Caco-2 (cell line): ENCODE data around the gene PRPSAP1. TPM values are rescaled to one million over a fixed set of nuclear protein-coding genes. Genes with fewer than 3 reads are reported as not detected.
"Not testable (repeated sequence)": the region's sequence is repeated elsewhere in the genome, so short reads cannot be mapped to it uniquely, and the experiment has no call there.

Source experiments
- BruUV-seq: library from RNA; stranded (reverse); fragments of 400-500 nt; replicated peaks from 2 replicates; lab custom pipeline; 2021; lab: Mats Ljungman, UMichigan
- CTCF ChIA-PET: fragments of 300-600 bp; sonication (Branson Sonifier 250); formaldehyde crosslinking; loops from one replicate; lab custom pipeline; 2022; ENCODE audit warnings: antibody characterized with exemption; lab: Charles Lee
- POLR2A ChIA-PET: fragments of 300-600 bp; sonication (Branson Sonifier 250); formaldehyde crosslinking; loops from one replicate; lab custom pipeline; 2022; ENCODE audit warnings: antibody characterized with exemption; lab: Charles Lee
- DNase-seq, 2 experiments: peaks; one replicate each; pipeline versions ENCODE4 v3.0.0 to v3.0.0-alpha.2; 2020 to 2022
- H3K27me3 ChIP-seq: replicated peaks from 2 replicates; pipeline ENCODE4 v1.6.0; 2011; ENCODE audit warnings: low read length; ENCODE audit not compliant: control insufficient read depth, insufficient read depth
- H3K36me3 ChIP-seq: 2 replicates; pipeline ENCODE4 v1.5.1; 2011; ENCODE audit warnings: low read length; ENCODE audit not compliant: control insufficient read depth, insufficient read depth
- H3K4me1 ChIP-seq: fragments of 250-450 bp; sonication (Bioruptor Pico); 2 replicates; pipeline ENCODE4 v1.5.1; 2020; ENCODE audit warnings: mild to moderate bottlenecking
- H3K4me3 ChIP-seq: 2 replicates; pipeline ENCODE4 v1.5.1; 2011; ENCODE audit warnings: low read depth, mild to moderate bottlenecking, control low read depth, low read length
- H3K9me3 ChIP-seq: fragments of 250-450 bp; sonication (Bioruptor Pico); 2 replicates; pipeline ENCODE4 v1.5.1; 2020; ENCODE audit warnings: mild to moderate bottlenecking, moderate library complexity
- H3K27ac Mint-ChIP-seq: one replicate; pipeline ENCODE4 v1.8.0; 2022; ENCODE audit warnings: mixed read lengths; ENCODE audit not compliant: unreplicated experiment
- H3K27me3 Mint-ChIP-seq: one replicate; pipeline ENCODE4 v1.8.0; 2022; ENCODE audit warnings: mixed read lengths; ENCODE audit not compliant: insufficient read depth, unreplicated experiment
- H3K36me3 Mint-ChIP-seq: one replicate; pipeline ENCODE4 v1.8.0; 2022; ENCODE audit warnings: mild to moderate bottlenecking, mixed read lengths; ENCODE audit not compliant: insufficient read depth, unreplicated experiment
- H3K4me1 Mint-ChIP-seq: one replicate; pipeline ENCODE4 v1.8.0; 2022; ENCODE audit warnings: low read depth, mixed read lengths; ENCODE audit not compliant: unreplicated experiment
- H3K4me3 Mint-ChIP-seq: one replicate; pipeline ENCODE4 v1.8.0; 2022; ENCODE audit warnings: mild to moderate bottlenecking, moderate library complexity, mixed read lengths; ENCODE audit not compliant: unreplicated experiment
- H3K9me3 Mint-ChIP-seq: one replicate; pipeline ENCODE4 v1.8.0; 2022; ENCODE audit warnings: mixed read lengths; ENCODE audit not compliant: unreplicated experiment
- CTCF ChIP-seq, 2 experiments: fragments of 200-600 bp in 1 of 2; IDR thresholded peaks; 1 replicate in 1 of 2; 2 replicates in 1 of 2; pipeline versions ENCODE4 v1.5.1 to v1.8.0; 2011 to 2022; ENCODE audit warnings: antibody characterized with exemption in 1 of 2, control low read depth in 1 of 2, inconsistent platforms in 1 of 2, low read depth in 1 of 2, low read length in 1 of 2, mild to moderate bottlenecking in 1 of 2, moderate library complexity in 1 of 2; ENCODE audit not compliant: insufficient read depth in 1 of 2, severe bottlenecking in 1 of 2, unreplicated experiment in 1 of 2
- intact Hi-C: fragments of 100-400 bp; cut with micrococcal nuclease; formaldehyde crosslinking; loops from one replicate; pipeline ENCODE4 v1.10.0; 2022; ENCODE audit not compliant: unreplicated experiment
- total RNA-seq: library from RNA; stranded (reverse); gene quantifications from 2 replicates; pipeline ENCODE4 v1.2.3, GENCODE V29; 2022

The PRPSAP1 gene
- total RNA-seq, 1 experiment from 2014 or later = 87.6 TPM

- TF ChIP-seq CTCF (IDR thresholded peaks at IDR 0.05; ENCODE audit: insufficient read depth in 1 of 2, low read depth in 1 of 2, low read length in 1 of 2, severe bottlenecking in 1 of 2, unreplicated experiment in 1 of 2) = no peak
- Histone ChIP-seq H3K4me3 (no peak overlapping the region), H3K36me3 (peaks cover 3% of the 10 kb centered on the region), H3K9me3 (no peaks in the 10 kb centered on the region), H3K4me1 (peaks cover 24% of the 10 kb centered on the region), H3K27me3 (no peaks in the 10 kb centered on the region)
- H3K27ac Mint-ChIP-seq = no peak overlapping the region
- H3K9me3 Mint-ChIP-seq = no peaks in the 10 kb centered on the region
- DNase-seq = no peak
- ChIA-PET POLR2A (interaction anchor here (1.0 to 1.5 kb wide), 2 partner anchors 10 kb away, joined by 4 to 7 read pairs; no protein-coding TSS in a partner anchor), CTCF (interaction anchor here (0.6 to 2.7 kb wide), 2 partner anchors 11 to 82 kb away, joined by 3 to 11 read pairs; no protein-coding TSS in a partner anchor)
- peaks cover 5% of the 10 kb centered on the region for H3K4me1 Mint-ChIP-seq
- peaks cover 87% of the 10 kb centered on the region for H3K36me3 Mint-ChIP-seq
- H3K4me3 Mint-ChIP-seq = no peak overlapping the region
- intact Hi-C loops = loop anchor here (10.0 kb wide), 1 partner anchor 164 kb away; the partner anchor contains the start of gene EXOC7
- H3K27me3 Mint-ChIP-seq = no peaks in the 10 kb centered on the region
- no TSS peak for BruUV-seq
These were observed 84.4 kb downstream of the PRPSAP1 start for GRCh38 chr17:76268991-76269981.

GRCh38 chr17:76268015-76268749, 85.5 kb downstream of the PRPSAP1 start:
- BruUV-seq = TSS peak; percentile 33

GRCh38 chr17:76267581-76268001, 86.1 kb downstream of the PRPSAP1 start:
- not testable (repeated sequence) for DNase-seq, H3K27me3 ChIP-seq, H3K9me3 Mint-ChIP-seq, H3K9me3 ChIP-seq, H3K27me3 Mint-ChIP-seq, H3K4me3 ChIP-seq, H3K36me3 ChIP-seq, BruUV-seq
- Mint-ChIP-seq H3K27ac (peak overlapping the region; percentile 55), H3K36me3 (peaks cover 75% of the 10 kb centered on the region), H3K4me3 (peak overlapping the region; percentile 31), H3K4me1 (peaks cover 18% of the 10 kb centered on the region)
- H3K4me1 ChIP-seq = peaks cover 41% of the 10 kb centered on the region
- ChIA-PET CTCF (interaction anchor here (0.7 to 1.3 kb wide), 3 partner anchors 11 to 504 kb away, joined by 4 to 5 read pairs (median 5); no protein-coding TSS in a partner anchor), POLR2A (interaction anchor here (1.5 kb wide), 1 partner anchor 8 kb away, joined by 4 read pairs; no protein-coding TSS in a partner anchor)
- intact Hi-C loops = loop anchor here (10.0 kb wide), 1 partner anchor 163 kb away; the partner anchor contains the start of gene EXOC7

More at GRCh38 chr17:76268015-76268749, 85.5 kb downstream of the PRPSAP1 start:
- no peaks in the 10 kb centered on the region for H3K27me3 ChIP-seq
- DNase-seq = no peak
- ChIA-PET CTCF (interaction anchor here (0.6 to 2.7 kb wide), 4 partner anchors 12 to 504 kb away, joined by 3 to 11 read pairs (median 4); no protein-coding TSS in a partner anchor), POLR2A (interaction anchor here (1.5 kb wide), 1 partner anchor 9 kb away, joined by 4 read pairs; no protein-coding TSS in a partner anchor)
- peak overlapping the region; percentile 31 for H3K4me3 Mint-ChIP-seq
- peaks cover 35% of the 10 kb centered on the region for H3K4me1 ChIP-seq
- peaks cover 3% of the 10 kb centered on the region for H3K36me3 ChIP-seq
- intact Hi-C loops = loop anchor here (10.0 kb wide), 1 partner anchor 163 kb away; the partner anchor contains the start of gene EXOC7
- H3K27me3 Mint-ChIP-seq = no peaks in the 10 kb centered on the region
- no peaks in the 10 kb centered on the region for H3K9me3 Mint-ChIP-seq
- H3K9me3 ChIP-seq = no peaks in the 10 kb centered on the region
- peaks cover 76% of the 10 kb centered on the region for H3K36me3 Mint-ChIP-seq
- peaks cover 12% of the 10 kb centered on the region for H3K4me1 Mint-ChIP-seq
- peak overlapping the region; percentile 55 for H3K27ac Mint-ChIP-seq
- H3K4me3 ChIP-seq = no peak overlapping the region
- no peak for TF ChIP-seq CTCF (IDR thresholded peaks at IDR 0.05; ENCODE audit: insufficient read depth in 1 of 2, low read depth in 1 of 2, low read length in 1 of 2, severe bottlenecking in 1 of 2, unreplicated experiment in 1 of 2)
